HepG2 (cell line): Measurements from ENCODE around the gene GRK3. TPM values are rescaled to one million over a fixed set of nuclear protein-coding genes. Genes with fewer than 3 reads are reported as not detected.

Source experiments
- AKAP8 ChIP-seq: sonication (generic); formaldehyde crosslinking; IDR thresholded peaks from 2 replicates; pipeline ENCODE4 v1.5.1; 2020; ENCODE audit warnings: mild to moderate bottlenecking, missing genetic modification reagents
- BCLAF1 ChIP-seq: fragments of 450-650 bp; IDR thresholded peaks from 2 replicates; pipeline ENCODE4 v1.6.1; 2017; ENCODE audit warnings: mild to moderate bottlenecking
- CCAR2 ChIP-seq: fragments of 200-400 bp; formaldehyde crosslinking; optimal IDR thresholded peaks from 2 replicates; pipeline ENCODE3; 2018; ENCODE audit warnings: low read depth, mild to moderate bottlenecking, low read length, moderate library complexity
- PAX8 ChIP-seq: sonication (generic); formaldehyde crosslinking; IDR thresholded peaks from 2 replicates; pipeline ENCODE4 v1.8.0; 2022; ENCODE audit warnings: mild to moderate bottlenecking, missing genetic modification reagents, borderline replicate concordance
- RARA ChIP-seq: IDR thresholded peaks from 2 replicates; pipeline ENCODE4 v1.6.1; 2016; ENCODE audit warnings: missing genetic modification reagents, missing compliant biosample characterization
- RFXAP ChIP-seq: sonication (generic); formaldehyde crosslinking; IDR thresholded peaks from 2 replicates; pipeline ENCODE4 v1.4.0; 2020; ENCODE audit warnings: missing genetic modification reagents, borderline replicate concordance
- SNAI1 ChIP-seq: sonication (generic); formaldehyde crosslinking; IDR thresholded peaks from 2 replicates; pipeline ENCODE4 v1.5.0; 2020; ENCODE audit warnings: mild to moderate bottlenecking, missing genetic modification reagents, borderline replicate concordance
- ZNF605 ChIP-seq: sonication (generic); formaldehyde crosslinking; IDR thresholded peaks from 2 replicates; pipeline ENCODE4 v1.8.0; 2022; ENCODE audit warnings: mild to moderate bottlenecking, missing genetic modification reagents
- ZNF646 ChIP-seq: sonication (generic); formaldehyde crosslinking; IDR thresholded peaks from 2 replicates; pipeline ENCODE4 v1.9.0; 2021; ENCODE audit warnings: mild to moderate bottlenecking, missing genetic modification reagents
- ZNF780A ChIP-seq: sonication (generic); formaldehyde crosslinking; IDR thresholded peaks from 2 replicates; pipeline ENCODE4 v1.8.0; 2022; ENCODE audit warnings: mild to moderate bottlenecking, missing genetic modification reagents, moderate library complexity
- polyA plus RNA-seq, 8 experiments: library from polyadenylated mRNA; depleted of rRNA in 3 of 8; stranded (reverse) in 7 of 8; unstranded in 1 of 8; fragments of >200 nt; fragmentation: Illumina TruSeq in 4 of 8; extraction: Trizol in 4 of 8; gene quantifications; 2 replicates each; pipeline versions ENCODE4 v1.2.1 to v1.2.3, GENCODE V29; 2011 to 2016; ENCODE audit warnings: low read depth in 4 of 8, missing spikeins in 1 of 8, mixed read lengths in 1 of 8; ENCODE audit not compliant: insufficient read depth in 1 of 8
- total RNA-seq, 5 experiments: library from RNA; depleted of rRNA; stranded (reverse); fragments of >200 nt; fragmentation: Illumina TruSeq; extraction: Trizol; gene quantifications; 2 replicates each; pipeline ENCODE4 v1.2.3, GENCODE V29; 2016; ENCODE audit warnings: low read depth in 1 of 5

GRK3 gene
- total and polyA plus RNA-seq, 2 of the 13 experiments (the other 11 are each of a cell fraction or from before 2014, with no cell fraction given), result 8.5 to 16.7 TPM

GRCh38 chr22:25569361-25569760 is 4.9 kb downstream of the GRK3 start (continued):
- TF ChIP-seq ZNF646 (CRISPR knock-in tag) (no peak), AKAP8 (CRISPR knock-in tag) (no peak), RARA (no peak), CCAR2 (no peak), ZNF605 (CRISPR knock-in tag) (no peak), BCLAF1 (no peak), RFXAP (CRISPR knock-in tag) (no peak), PAX8 (CRISPR knock-in tag) (no peak), SNAI1 (no peak), ZNF780A (CRISPR knock-in tag) (no peak)
- TF ChIP-seq, all 625 proteins: peak for 0
